H1 (cell line): Measurements from ENCODE around the gene NUFIP2.

ENCODE experiments used
- CHD7 ChIP-seq: fragments of 300-600 bp; sonication (generic); IDR thresholded peaks from 2 replicates; pipeline ENCODE4 v1.7.1; 2012; ENCODE audit warnings: low read length, moderate library complexity, mild to moderate bottlenecking, inconsistent platforms; ENCODE audit not compliant: insufficient replicate concordance
- E2F6 ChIP-seq: IDR thresholded peaks from 2 replicates; pipeline ENCODE4 v1.6.1; 2012; ENCODE audit warnings: inconsistent platforms
- EZH2 ChIP-seq: fragments of 200-600 bp; sonication (generic); IDR thresholded peaks from 2 replicates; pipeline ENCODE4 v1.7.1; 2012; ENCODE audit warnings: low read depth, mild to moderate bottlenecking, moderate library complexity, low read length, inconsistent platforms; ENCODE audit not compliant: severe bottlenecking
- JUN ChIP-seq: IDR thresholded peaks from 2 replicates; pipeline ENCODE4 v1.6.1; 2011; ENCODE audit warnings: low read depth, mild to moderate bottlenecking, improper control_type of control experiment, low read length
- JUND ChIP-seq: IDR thresholded peaks from 2 replicates; pipeline ENCODE4 v1.6.1; 2011; ENCODE audit warnings: mild to moderate bottlenecking, improper control_type of control experiment, low read length
- POLR2A ChIP-seq, 2 experiments: IDR thresholded peaks; 1 replicate in 1 of 2; 2 replicates in 1 of 2; pipeline ENCODE4 v1.6.1; 2011; ENCODE audit warnings: low read depth in 2 of 2, low read length in 2 of 2, mild to moderate bottlenecking in 2 of 2; ENCODE audit errors: control extremely low read depth in 1 of 2
- POLR2AphosphoS5 ChIP-seq: IDR thresholded peaks from 2 replicates; pipeline ENCODE4 v1.6.1; 2011; ENCODE audit warnings: low read depth, low read length
- TAF1 ChIP-seq: IDR thresholded peaks from 2 replicates; pipeline ENCODE4 v1.6.1; 2011; ENCODE audit warnings: mild to moderate bottlenecking, low read depth, low read length
- TEAD4 ChIP-seq: IDR thresholded peaks from 2 replicates; pipeline ENCODE4 v1.6.1; 2012; ENCODE audit warnings: low read depth, low read length, inconsistent platforms, mixed read lengths
- TF ChIP-seq, protein P1 (sequence below), 3 experiments: IDR thresholded peaks; 1 replicate in 2 of 3; 2 replicates in 1 of 3; pipeline versions ENCODE4 v1.5.1 to v1.6.1; 2011; ENCODE audit warnings: low read length in 3 of 3, mild to moderate bottlenecking in 3 of 3, inconsistent platforms in 2 of 3, low read depth in 1 of 3, moderate library complexity in 1 of 3; ENCODE audit not compliant: insufficient read depth in 1 of 3; ENCODE audit errors: control extremely low read depth in 1 of 3

GRCh38 chr17:29215174-29215573 lies 78.8 kb downstream of the NUFIP2 start:
- TF ChIP-seq POLR2A (IDR thresholded peaks at IDR 0.05; ENCODE audit: control extremely low read depth in 1 of 2, low read depth in 2 of 2, low read length in 2 of 2) (no peak), JUND (no peak), JUN (no peak), CHD7 (no peak), EZH2 (no peak), POLR2AphosphoS5 (no peak), TAF1 (no peak), E2F6 (no peak), TEAD4 (no peak)
- TF ChIP-seq, protein P1, sequence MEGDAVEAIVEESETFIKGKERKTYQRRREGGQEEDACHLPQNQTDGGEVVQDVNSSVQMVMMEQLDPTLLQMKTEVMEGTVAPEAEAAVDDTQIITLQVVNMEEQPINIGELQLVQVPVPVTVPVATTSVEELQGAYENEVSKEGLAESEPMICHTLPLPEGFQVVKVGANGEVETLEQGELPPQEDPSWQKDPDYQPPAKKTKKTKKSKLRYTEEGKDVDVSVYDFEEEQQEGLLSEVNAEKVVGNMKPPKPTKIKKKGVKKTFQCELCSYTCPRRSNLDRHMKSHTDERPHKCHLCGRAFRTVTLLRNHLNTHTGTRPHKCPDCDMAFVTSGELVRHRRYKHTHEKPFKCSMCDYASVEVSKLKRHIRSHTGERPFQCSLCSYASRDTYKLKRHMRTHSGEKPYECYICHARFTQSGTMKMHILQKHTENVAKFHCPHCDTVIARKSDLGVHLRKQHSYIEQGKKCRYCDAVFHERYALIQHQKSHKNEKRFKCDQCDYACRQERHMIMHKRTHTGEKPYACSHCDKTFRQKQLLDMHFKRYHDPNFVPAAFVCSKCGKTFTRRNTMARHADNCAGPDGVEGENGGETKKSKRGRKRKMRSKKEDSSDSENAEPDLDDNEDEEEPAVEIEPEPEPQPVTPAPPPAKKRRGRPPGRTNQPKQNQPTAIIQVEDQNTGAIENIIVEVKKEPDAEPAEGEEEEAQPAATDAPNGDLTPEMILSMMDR (IDR thresholded peaks at IDR 0.05; ENCODE audit: control extremely low read depth in 1 of 3, insufficient read depth in 1 of 3, low read depth in 1 of 3, low read length in 3 of 3), result no peak
